MM.1S (cell line): ENCODE measurements around the gene CCL26.

Experiments
- DNase-seq: peaks from one replicate; pipeline ENCODE4 v3.0.0-alpha.2; 2015
- H2AFZ ChIP-seq: fragments of 300-600 bp; sonication (generic); 2 replicates; pipeline ENCODE4 v1.6.0; 2016; ENCODE audit warnings: antibody characterized with exemption, low read length
- H3F3A ChIP-seq: fragments of 300-600 bp; sonication (generic); 2 replicates; pipeline ENCODE4 v1.6.1; 2016; ENCODE audit warnings: mild to moderate bottlenecking, antibody characterized with exemption, low read length, moderate library complexity, mixed read lengths; ENCODE audit not compliant: insufficient read depth
- H3K27ac ChIP-seq: fragments of 300-600 bp; sonication (generic); 2 replicates; pipeline ENCODE4 v1.5.1; 2016; ENCODE audit warnings: mild to moderate bottlenecking, low read length
- H3K27me3 ChIP-seq: fragments of 300-600 bp; sonication (generic); replicated peaks from 2 replicates; pipeline ENCODE4 v1.6.0; 2016; ENCODE audit warnings: low read length; ENCODE audit not compliant: insufficient read depth
- H3K36me3 ChIP-seq: fragments of 300-600 bp; sonication (generic); replicated peaks from 2 replicates; pipeline ENCODE4 v1.6.1; 2016; ENCODE audit warnings: mild to moderate bottlenecking, low read length, mixed read lengths; ENCODE audit not compliant: insufficient read depth
- H3K4me1 ChIP-seq: fragments of 300-600 bp; sonication (generic); 2 replicates; pipeline ENCODE4 v1.6.1; 2016; ENCODE audit warnings: low read length, mixed read lengths
- H3K4me2 ChIP-seq: fragments of 300-600 bp; sonication (generic); 2 replicates; pipeline ENCODE4 v1.6.0; 2016; ENCODE audit warnings: low read depth, low read length
- H3K4me3 ChIP-seq: fragments of 300-600 bp; sonication (generic); 2 replicates; pipeline ENCODE4 v1.5.1; 2016; ENCODE audit warnings: low read length, mixed read lengths
- H3K79me2 ChIP-seq: fragments of 300-600 bp; sonication (generic); 2 replicates; pipeline ENCODE4 v1.6.1; 2016; ENCODE audit warnings: mixed run types, low read length, mixed read lengths
- H3K9ac ChIP-seq: fragments of 300-600 bp; sonication (generic); 2 replicates; pipeline ENCODE4 v1.6.1; 2016; ENCODE audit warnings: low read length, mixed read lengths
- H3K9me2 ChIP-seq: fragments of 300-600 bp; sonication (generic); replicated peaks from 2 replicates; pipeline ENCODE4 v1.6.1; 2016; ENCODE audit warnings: mild to moderate bottlenecking, low read length, mixed read lengths; ENCODE audit not compliant: insufficient read depth
- H3K9me3 ChIP-seq: fragments of 300-600 bp; sonication (generic); replicated peaks from 2 replicates; pipeline ENCODE4 v1.6.1; 2016; ENCODE audit warnings: mild to moderate bottlenecking, low read length, mixed read lengths; ENCODE audit not compliant: insufficient read depth
- H4K20me1 ChIP-seq: fragments of 300-600 bp; sonication (generic); 2 replicates; pipeline ENCODE4 v1.6.1; 2016; ENCODE audit warnings: mild to moderate bottlenecking, low read length, moderate library complexity, mixed read lengths; ENCODE audit not compliant: insufficient read depth
- CTCF ChIP-seq: fragments of 300-600 bp; sonication (generic); IDR thresholded peaks from 2 replicates; pipeline ENCODE4 v1.5.1; 2016; ENCODE audit warnings: antibody characterized with exemption, low read length, mixed read lengths
- EZH2 ChIP-seq: fragments of 300-600 bp; sonication (generic); optimal IDR thresholded peaks from 2 replicates; pipeline ENCODE3; 2017; ENCODE audit warnings: low read depth, mild to moderate bottlenecking, antibody characterized with exemption, low read length, mixed read lengths
- EZH2phosphoT487 ChIP-seq: fragments of 300-600 bp; sonication (generic); IDR thresholded peaks from 2 replicates; pipeline ENCODE4 v1.6.1; 2018; ENCODE audit warnings: antibody characterized with exemption, low read length

The CCL26 gene

GRCh38 chr7:75740846-75741497 lies 31.0 kb downstream of the CCL26 start:
- Histone ChIP-seq H3K79me2 (no peaks in the 10 kb centered on the region), H3K36me3 (no peaks in the 10 kb centered on the region), H3K9me3 (no peaks in the 10 kb centered on the region), H3K4me1 (0 out of 2 replicates have a peak, but pooled peaks cover 5% of the 10 kb centered on the region), H3K27ac (no peak overlapping the region), H3K9ac (no peak overlapping the region), H3K27me3 (no peaks in the 10 kb centered on the region; the same call in 1 of the 2 replicates), H4K20me1 (no peaks in the 10 kb centered on the region), H3K4me3 (no peak overlapping the region), H3K9me2 (no peaks in the 10 kb centered on the region), H2AFZ (no peak overlapping the region), H3F3A (peaks cover 9% of the 10 kb centered on the region), H3K4me2 (peak overlapping the region; percentile 1; the same call in 1 of the 2 replicates)
- TF ChIP-seq CTCF, result no peak
- no peak for TF ChIP-seq EZH2
- TF ChIP-seq EZH2phosphoT487, result no peak
- no peak for DNase-seq

GRCh38 chr7:75739796-75740672 lies 32.0 kb downstream of the CCL26 start:
- H3K4me2 ChIP-seq, result peak overlapping the region; percentile 78
- peak overlapping the region; percentile 74; the same call in 1 of the 2 replicates for H3K27ac ChIP-seq

More at GRCh38 chr7:75739796-75740672, 32.0 kb downstream of the CCL26 start:
- DNase-seq, result peak; percentile 90
- Histone ChIP-seq H3K27me3 (no peaks in the 10 kb centered on the region; the same call in 1 of the 2 replicates), H3K4me3 (peak overlapping the region; percentile 85), H3F3A (peaks cover 9% of the 10 kb centered on the region), H3K9me3 (no peaks in the 10 kb centered on the region), H3K36me3 (no peaks in the 10 kb centered on the region), H3K4me1 (0 out of 2 replicates have a peak, but pooled peaks cover 5% of the 10 kb centered on the region), H3K9me2 (no peaks in the 10 kb centered on the region), H3K79me2 (no peaks in the 10 kb centered on the region), H2AFZ (peak overlapping the region; percentile 98), H4K20me1 (no peaks in the 10 kb centered on the region), H3K9ac (peak overlapping the region; percentile 82)
- no peak for TF ChIP-seq EZH2
- no peak for TF ChIP-seq CTCF
